ENCODE measurements around the gene RBM26. TPM values are rescaled to one million over a fixed set of nuclear protein-coding genes. Genes with fewer than 3 reads are reported as not detected.

Gene RBM26
- total and polyA plus RNA-seq, 2 experiments from 2014 or later: 46.0 to 69.3 TPM

DNA sequence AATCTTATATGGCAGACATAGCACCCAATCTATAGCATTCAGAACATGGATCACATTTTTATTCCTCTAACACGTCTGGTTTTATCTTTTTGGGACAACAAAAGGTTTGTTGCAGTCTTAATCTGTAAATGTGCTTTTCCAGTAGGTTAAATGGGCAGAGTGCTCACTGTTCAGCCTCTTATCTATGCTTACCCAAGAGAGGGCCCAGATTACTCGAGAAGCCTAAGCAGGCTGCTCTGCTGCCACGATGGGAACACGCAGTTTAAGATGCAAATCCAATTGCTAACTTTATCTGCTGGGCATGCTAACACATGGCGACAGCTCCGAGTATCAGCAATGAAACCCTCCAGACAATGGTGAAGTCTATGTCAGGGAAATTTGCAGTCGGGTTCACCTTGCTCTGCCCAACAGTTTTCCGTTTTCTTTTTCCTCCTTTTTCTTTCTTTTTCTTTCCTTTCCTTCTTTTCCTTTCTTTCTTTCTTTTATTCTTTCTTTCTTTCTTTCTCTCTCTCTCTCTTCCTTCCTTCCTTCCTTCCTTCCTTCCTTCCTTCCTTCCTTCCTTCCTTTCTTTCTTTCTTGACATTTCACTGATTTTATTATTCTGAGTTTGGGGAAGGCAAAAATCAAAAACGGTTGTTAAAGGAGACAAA, 115.3 kb downstream of the RBM26 start:
- no peaks in the 10 kb centered on the region for H3K27me3 Mint-ChIP-seq (ENCODE audit: insufficient read depth, low read depth, poor library complexity)
- ATAC-seq: no peak
- no peak overlapping the region for H3K4me3 ChIP-seq
- H3K4me1 Mint-ChIP-seq: peaks cover 33% of the 10 kb centered on the region
- H4K20me1 ChIP-seq (replicated peaks; ENCODE audit: insufficient read depth): no peaks in the 10 kb centered on the region
- no peak for TF ChIP-seq CREB1 (CRISPR knock-in tag; IDR thresholded peaks at IDR 0.05; ENCODE audit: low read depth)
- TF ChIP-seq, protein P1, sequence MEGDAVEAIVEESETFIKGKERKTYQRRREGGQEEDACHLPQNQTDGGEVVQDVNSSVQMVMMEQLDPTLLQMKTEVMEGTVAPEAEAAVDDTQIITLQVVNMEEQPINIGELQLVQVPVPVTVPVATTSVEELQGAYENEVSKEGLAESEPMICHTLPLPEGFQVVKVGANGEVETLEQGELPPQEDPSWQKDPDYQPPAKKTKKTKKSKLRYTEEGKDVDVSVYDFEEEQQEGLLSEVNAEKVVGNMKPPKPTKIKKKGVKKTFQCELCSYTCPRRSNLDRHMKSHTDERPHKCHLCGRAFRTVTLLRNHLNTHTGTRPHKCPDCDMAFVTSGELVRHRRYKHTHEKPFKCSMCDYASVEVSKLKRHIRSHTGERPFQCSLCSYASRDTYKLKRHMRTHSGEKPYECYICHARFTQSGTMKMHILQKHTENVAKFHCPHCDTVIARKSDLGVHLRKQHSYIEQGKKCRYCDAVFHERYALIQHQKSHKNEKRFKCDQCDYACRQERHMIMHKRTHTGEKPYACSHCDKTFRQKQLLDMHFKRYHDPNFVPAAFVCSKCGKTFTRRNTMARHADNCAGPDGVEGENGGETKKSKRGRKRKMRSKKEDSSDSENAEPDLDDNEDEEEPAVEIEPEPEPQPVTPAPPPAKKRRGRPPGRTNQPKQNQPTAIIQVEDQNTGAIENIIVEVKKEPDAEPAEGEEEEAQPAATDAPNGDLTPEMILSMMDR (conservative IDR thresholded peaks at IDR 0.05; ENCODE audit: low read depth in 2 of 2): no peak
- TF ChIP-seq EZH2phosphoT487 (IDR thresholded peaks at IDR 0.05; ENCODE audit: unreplicated experiment): no peak
- no peak for TF ChIP-seq NANOG (IDR thresholded peaks at IDR 0.05; ENCODE audit: borderline replicate concordance)
- TF ChIP-seq, protein P2, sequence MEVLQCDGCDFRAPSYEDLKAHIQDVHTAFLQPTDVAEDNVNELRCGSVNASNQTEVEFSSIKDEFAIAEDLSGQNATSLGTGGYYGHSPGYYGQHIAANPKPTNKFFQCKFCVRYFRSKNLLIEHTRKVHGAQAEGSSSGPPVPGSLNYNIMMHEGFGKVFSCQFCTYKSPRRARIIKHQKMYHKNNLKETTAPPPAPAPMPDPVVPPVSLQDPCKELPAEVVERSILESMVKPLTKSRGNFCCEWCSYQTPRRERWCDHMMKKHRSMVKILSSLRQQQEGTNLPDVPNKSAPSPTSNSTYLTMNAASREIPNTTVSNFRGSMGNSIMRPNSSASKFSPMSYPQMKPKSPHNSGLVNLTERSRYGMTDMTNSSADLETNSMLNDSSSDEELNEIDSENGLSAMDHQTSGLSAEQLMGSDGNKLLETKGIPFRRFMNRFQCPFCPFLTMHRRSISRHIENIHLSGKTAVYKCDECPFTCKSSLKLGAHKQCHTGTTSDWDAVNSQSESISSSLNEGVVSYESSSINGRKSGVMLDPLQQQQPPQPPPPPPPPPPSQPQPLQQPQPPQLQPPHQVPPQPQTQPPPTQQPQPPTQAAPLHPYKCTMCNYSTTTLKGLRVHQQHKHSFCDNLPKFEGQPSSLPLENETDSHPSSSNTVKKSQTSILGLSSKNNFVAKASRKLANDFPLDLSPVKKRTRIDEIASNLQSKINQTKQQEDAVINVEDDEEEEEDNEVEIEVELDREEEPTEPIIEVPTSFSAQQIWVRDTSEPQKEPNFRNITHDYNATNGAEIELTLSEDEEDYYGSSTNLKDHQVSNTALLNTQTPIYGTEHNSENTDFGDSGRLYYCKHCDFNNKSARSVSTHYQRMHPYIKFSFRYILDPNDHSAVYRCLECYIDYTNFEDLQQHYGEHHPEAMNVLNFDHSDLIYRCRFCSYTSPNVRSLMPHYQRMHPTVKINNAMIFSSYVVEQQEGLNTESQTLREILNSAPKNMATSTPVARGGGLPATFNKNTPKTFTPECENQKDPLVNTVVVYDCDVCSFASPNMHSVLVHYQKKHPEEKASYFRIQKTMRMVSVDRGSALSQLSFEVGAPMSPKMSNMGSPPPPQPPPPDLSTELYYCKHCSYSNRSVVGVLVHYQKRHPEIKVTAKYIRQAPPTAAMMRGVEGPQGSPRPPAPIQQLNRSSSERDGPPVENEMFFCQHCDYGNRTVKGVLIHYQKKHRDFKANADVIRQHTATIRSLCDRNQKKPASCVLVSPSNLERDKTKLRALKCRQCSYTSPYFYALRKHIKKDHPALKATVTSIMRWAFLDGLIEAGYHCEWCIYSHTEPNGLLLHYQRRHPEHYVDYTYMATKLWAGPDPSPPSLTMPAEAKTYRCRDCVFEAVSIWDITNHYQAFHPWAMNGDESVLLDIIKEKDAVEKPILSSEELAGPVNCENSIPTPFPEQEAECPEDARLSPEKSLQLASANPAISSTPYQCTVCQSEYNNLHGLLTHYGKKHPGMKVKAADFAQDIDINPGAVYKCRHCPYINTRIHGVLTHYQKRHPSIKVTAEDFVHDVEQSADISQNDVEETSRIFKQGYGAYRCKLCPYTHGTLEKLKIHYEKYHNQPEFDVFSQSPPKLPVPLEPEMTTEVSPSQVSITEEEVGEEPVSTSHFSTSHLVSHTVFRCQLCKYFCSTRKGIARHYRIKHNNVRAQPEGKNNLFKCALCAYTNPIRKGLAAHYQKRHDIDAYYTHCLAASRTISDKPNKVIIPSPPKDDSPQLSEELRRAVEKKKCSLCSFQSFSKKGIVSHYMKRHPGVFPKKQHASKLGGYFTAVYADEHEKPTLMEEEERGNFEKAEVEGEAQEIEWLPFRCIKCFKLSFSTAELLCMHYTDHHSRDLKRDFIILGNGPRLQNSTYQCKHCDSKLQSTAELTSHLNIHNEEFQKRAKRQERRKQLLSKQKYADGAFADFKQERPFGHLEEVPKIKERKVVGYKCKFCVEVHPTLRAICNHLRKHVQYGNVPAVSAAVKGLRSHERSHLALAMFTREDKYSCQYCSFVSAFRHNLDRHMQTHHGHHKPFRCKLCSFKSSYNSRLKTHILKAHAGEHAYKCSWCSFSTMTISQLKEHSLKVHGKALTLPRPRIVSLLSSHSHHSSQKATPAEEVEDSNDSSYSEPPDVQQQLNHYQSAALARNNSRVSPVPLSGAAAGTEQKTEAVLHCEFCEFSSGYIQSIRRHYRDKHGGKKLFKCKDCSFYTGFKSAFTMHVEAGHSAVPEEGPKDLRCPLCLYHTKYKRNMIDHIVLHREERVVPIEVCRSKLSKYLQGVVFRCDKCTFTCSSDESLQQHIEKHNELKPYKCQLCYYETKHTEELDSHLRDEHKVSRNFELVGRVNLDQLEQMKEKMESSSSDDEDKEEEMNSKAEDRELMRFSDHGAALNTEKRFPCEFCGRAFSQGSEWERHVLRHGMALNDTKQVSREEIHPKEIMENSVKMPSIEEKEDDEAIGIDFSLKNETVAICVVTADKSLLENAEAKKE (CRISPR knock-in tag; IDR thresholded peaks at IDR 0.05): no peak
- no peak for TF ChIP-seq JUNB (IDR thresholded peaks at IDR 0.05; ENCODE audit: unreplicated experiment)
- TF ChIP-seq ZNF114 (CRISPR knock-in tag; IDR thresholded peaks at IDR 0.05): no peak
- H3K27ac Mint-ChIP-seq: no peak overlapping the region
- no peaks in the 10 kb centered on the region for H3K9me2 ChIP-seq (ENCODE audit: insufficient read depth)
- no peaks in the 10 kb centered on the region for H3F3A ChIP-seq (replicated peaks; ENCODE audit: low read depth)
- peak overlapping the region; percentile 94 for H2AFZ ChIP-seq
- H3K79me2 ChIP-seq (replicated peaks; ENCODE audit: insufficient read depth): no peaks in the 10 kb centered on the region
- no peaks in the 10 kb centered on the region for H3K36me3 ChIP-seq (ENCODE audit: insufficient read depth)
- no peaks in the 10 kb centered on the region for H3K9me3 Mint-ChIP-seq
- H3K4me3 Mint-ChIP-seq: no peak overlapping the region
- no peak overlapping the region for H3K27ac ChIP-seq (ENCODE audit: low read depth)
- no peaks in the 10 kb centered on the region for H3K27me3 ChIP-seq (ENCODE audit: insufficient read depth)
- H3K36me3 Mint-ChIP-seq (ENCODE audit: low read depth): no peaks in the 10 kb centered on the region
- H3K4me1 ChIP-seq (ENCODE audit: insufficient read depth): peaks cover 22% of the 10 kb centered on the region
- H3K4me2 ChIP-seq: no peak overlapping the region
- no peak for DNase-seq (ENCODE audit: low spot score)

All from GM23338 (cell line).